ACC112 (cell line): ENCODE measurements around the gene GTPBP4.

Experiments
- H2AFZ ChIP-seq: fragments of 200-600 bp; sonication (generic); one replicate; pipeline ENCODE4 v1.6.0; 2017; ENCODE audit warnings: antibody characterized with exemption, low read length; ENCODE audit not compliant: unreplicated experiment
- H3K27ac ChIP-seq: fragments of 200-600 bp; sonication (generic); 2 replicates; pipeline ENCODE4 v1.5.1; 2014; ENCODE audit warnings: low read depth, mild to moderate bottlenecking, antibody characterized with exemption, low read length, moderate library complexity
- H3K27me3 ChIP-seq: fragments of 200-600 bp; sonication (generic); 2 replicates; pipeline ENCODE4 v1.6.1; 2014; ENCODE audit warnings: mild to moderate bottlenecking, antibody characterized with exemption, low read length, moderate library complexity, mixed read lengths; ENCODE audit not compliant: insufficient read depth
- H3K36me3 ChIP-seq: fragments of 200-600 bp; sonication (generic); 2 replicates; pipeline ENCODE4 v1.6.1; 2016; ENCODE audit warnings: mild to moderate bottlenecking, antibody characterized with exemption, low read length, moderate library complexity, mixed read lengths; ENCODE audit not compliant: insufficient read depth
- H3K4me1 ChIP-seq: fragments of 200-600 bp; sonication (generic); one replicate; pipeline ENCODE4 v1.6.1; 2016; ENCODE audit warnings: low read length, mixed read lengths; ENCODE audit not compliant: insufficient read depth, unreplicated experiment, control insufficient read depth
- H3K4me3 ChIP-seq: fragments of 200-600 bp; sonication (generic); 2 replicates; pipeline ENCODE4 v1.5.1; 2014; ENCODE audit warnings: mild to moderate bottlenecking, low read depth, low read length
- H3K79me2 ChIP-seq: fragments of 200-600 bp; sonication (generic); one replicate; pipeline ENCODE4 v1.6.0; 2016; ENCODE audit warnings: low read length; ENCODE audit not compliant: control insufficient read depth, unreplicated experiment, insufficient read depth

The GTPBP4 gene

GRCh38 chr10:976316-976715 lies 11.9 kb upstream of the GTPBP4 start:
- H3K4me3 ChIP-seq = no peak overlapping the region
- H3K79me2 ChIP-seq = peaks cover 5% of the 10 kb centered on the region
- peaks cover under 1% of the 10 kb centered on the region for H3K4me1 ChIP-seq
- no peaks in the 10 kb centered on the region for H3K27me3 ChIP-seq
- no peak overlapping the region for H2AFZ ChIP-seq
- no peak overlapping the region for H3K27ac ChIP-seq
- peaks cover 11% of the 10 kb centered on the region; the same call in 1 of the 2 replicates for H3K36me3 ChIP-seq

- H3K27ac ChIP-seq = no peak overlapping the region
- H3K79me2 ChIP-seq = peaks cover 8% of the 10 kb centered on the region
- peaks cover 11% of the 10 kb centered on the region; the same call in 1 of the 2 replicates for H3K36me3 ChIP-seq
- H2AFZ ChIP-seq = no peak overlapping the region
- peaks cover under 1% of the 10 kb centered on the region for H3K4me1 ChIP-seq
- H3K27me3 ChIP-seq = no peaks in the 10 kb centered on the region
- H3K4me3 ChIP-seq = no peak overlapping the region
Observed at GRCh38 chr10:978826-979421, 9.3 kb upstream of the GTPBP4 start.

- Histone ChIP-seq H3K79me2 (peaks cover 23% of the 10 kb centered on the region), H3K27ac (no peak overlapping the region), H3K27me3 (no peaks in the 10 kb centered on the region), H2AFZ (no peak overlapping the region), H3K4me3 (no peak overlapping the region), H3K4me1 (peaks cover 8% of the 10 kb centered on the region), H3K36me3 (peaks cover 11% of the 10 kb centered on the region; the same call in 1 of the 2 replicates)
Observed at GRCh38 chr10:980468-981093, 7.7 kb upstream of the GTPBP4 start.

GRCh38 chr10:983401-983800 lies 4.8 kb upstream of the GTPBP4 start:
- no peak overlapping the region for H3K4me3 ChIP-seq
- H3K27ac ChIP-seq = no peak overlapping the region

GRCh38 chr10:983971-984655 lies 4.1 kb upstream of the GTPBP4 start:
- Histone ChIP-seq H3K4me1 (peaks cover 25% of the 10 kb centered on the region), H3K4me3 (no peak overlapping the region), H3K27ac (no peak overlapping the region), H3K27me3 (no peaks in the 10 kb centered on the region), H3K79me2 (peaks cover 40% of the 10 kb centered on the region), H2AFZ (no peak overlapping the region), H3K36me3 (peaks cover 6% of the 10 kb centered on the region; the same call in 1 of the 2 replicates)

More at GRCh38 chr10:983401-983800, 4.8 kb upstream of the GTPBP4 start:
- H3K4me1 ChIP-seq = peaks cover 25% of the 10 kb centered on the region
- peaks cover 33% of the 10 kb centered on the region for H3K79me2 ChIP-seq
- H3K36me3 ChIP-seq = peaks cover 6% of the 10 kb centered on the region; the same call in 1 of the 2 replicates
- H2AFZ ChIP-seq = no peak overlapping the region
- no peaks in the 10 kb centered on the region for H3K27me3 ChIP-seq

GRCh38 chr10:985361-985760 lies 2.9 kb upstream of the GTPBP4 start:
- no peaks in the 10 kb centered on the region for H3K27me3 ChIP-seq
- H3K4me1 ChIP-seq = peaks cover 37% of the 10 kb centered on the region
- H3K79me2 ChIP-seq = peaks cover 52% of the 10 kb centered on the region
- H3K27ac ChIP-seq = no peak overlapping the region
- no peak overlapping the region for H3K4me3 ChIP-seq
- H2AFZ ChIP-seq = no peak overlapping the region
- H3K36me3 ChIP-seq = peaks cover 5% of the 10 kb centered on the region; the same call in 1 of the 2 replicates

- H3K27ac ChIP-seq = peak overlapping the region; percentile 82
- peaks cover 41% of the 10 kb centered on the region for H3K4me1 ChIP-seq
- peaks cover 57% of the 10 kb centered on the region for H3K79me2 ChIP-seq
- H3K36me3 ChIP-seq = peaks cover 7% of the 10 kb centered on the region; the same call in 1 of the 2 replicates
- H3K4me3 ChIP-seq = no peak overlapping the region
- H2AFZ ChIP-seq = no peak overlapping the region
- no peaks in the 10 kb centered on the region for H3K27me3 ChIP-seq
Observed at GRCh38 chr10:986137-986825, 2.0 kb upstream of the GTPBP4 start.

GRCh38 chr10:986881-987619 lies 1.2 kb upstream of the GTPBP4 start:
- H2AFZ ChIP-seq = peak overlapping the region; percentile 80
- peaks cover 7% of the 10 kb centered on the region; the same call in 1 of the 2 replicates for H3K36me3 ChIP-seq
- H3K27ac ChIP-seq = peak overlapping the region; percentile 82
- no peaks in the 10 kb centered on the region for H3K27me3 ChIP-seq
- peak overlapping the region; percentile 96 for H3K4me3 ChIP-seq
- H3K79me2 ChIP-seq = peaks cover 62% of the 10 kb centered on the region
- peaks cover 41% of the 10 kb centered on the region for H3K4me1 ChIP-seq

GRCh38 chr10:987620-987869 lies 689 bp upstream of the GTPBP4 start:
- Histone ChIP-seq H3K36me3 (peaks cover 10% of the 10 kb centered on the region), H3K27me3 (no peaks in the 10 kb centered on the region), H3K27ac (peak overlapping the region; percentile 82), H3K4me1 (peaks cover 41% of the 10 kb centered on the region), H3K4me3 (peak overlapping the region; percentile 96), H2AFZ (peak overlapping the region; percentile 80), H3K79me2 (peaks cover 66% of the 10 kb centered on the region)
